ENCODE data around the gene INPP5D. TPM values are rescaled to one million over a fixed set of nuclear protein-coding genes. Genes with fewer than 3 reads are reported as not detected.

Gene INPP5D
- total RNA-seq, 1 experiment from 2014 or later, result 0.74 TPM

- H3K36me3 ChIP-seq (ENCODE audit: low read depth), result no peaks in the 10 kb centered on the region
- H4K20me1 ChIP-seq (ENCODE audit: insufficient read depth), result no peaks in the 10 kb centered on the region
- no peaks in the 10 kb centered on the region for H3K9me3 ChIP-seq (ENCODE audit: insufficient read depth, low read depth)
- H3F3A ChIP-seq (ENCODE audit: insufficient read depth, low read depth), result no peaks in the 10 kb centered on the region
- POLR2A ChIA-PET (ENCODE audit: unreplicated experiment), result interaction anchor here (0.6 kb wide), 1 partner anchor 50 kb away, joined by 3 read pairs; no protein-coding TSS in a partner anchor
- no peaks in the 10 kb centered on the region for H3K4me1 ChIP-seq (replicated peaks; ENCODE audit: insufficient read depth)
- DNase-seq, result no peak
- H3K27ac ChIP-seq, result no peak overlapping the region
- intact Hi-C loops (cut with micrococcal nuclease; ENCODE audit: unreplicated experiment), result no loop called here
- no TSS peak for BruUV-seq (replicated peaks)
- no peak overlapping the region for H2AFZ ChIP-seq
- CTCF ChIA-PET, result no interaction called here
- no peak overlapping the region for H3K4me2 ChIP-seq
- no peak overlapping the region for H3K4me3 ChIP-seq
- no peaks in the 10 kb centered on the region for H3K79me2 ChIP-seq (ENCODE audit: low read depth)
- H3K9me2 ChIP-seq (ENCODE audit: insufficient read depth), result no peaks in the 10 kb centered on the region
- no peak for TF ChIP-seq EZH2 (IDR thresholded peaks at IDR 0.05; ENCODE audit: low read depth)
- no peak for TF ChIP-seq CTCF (conservative IDR thresholded peaks at IDR 0.05)
- no peaks in the 10 kb centered on the region for H3K27me3 ChIP-seq (ENCODE audit: insufficient read depth, low read depth)
Measured at GRCh38 chr2:233195027-233195426, 134.9 kb downstream of the INPP5D start.

- no peaks in the 10 kb centered on the region for H3K9me3 ChIP-seq (ENCODE audit: insufficient read depth, low read depth)
- ChIA-PET POLR2A (ENCODE audit: unreplicated experiment) (no interaction called here), CTCF (no interaction called here)
- H4K20me1 ChIP-seq (ENCODE audit: insufficient read depth), result no peaks in the 10 kb centered on the region
- no peaks in the 10 kb centered on the region for H3F3A ChIP-seq (ENCODE audit: insufficient read depth, low read depth)
- no peaks in the 10 kb centered on the region for H3K27me3 ChIP-seq (ENCODE audit: insufficient read depth, low read depth)
- no peaks in the 10 kb centered on the region for H3K9me2 ChIP-seq (ENCODE audit: insufficient read depth)
- no peaks in the 10 kb centered on the region for H3K36me3 ChIP-seq (ENCODE audit: low read depth)
- no peaks in the 10 kb centered on the region for H3K4me1 ChIP-seq (replicated peaks; ENCODE audit: insufficient read depth)
- TF ChIP-seq EZH2 (IDR thresholded peaks at IDR 0.05; ENCODE audit: low read depth) (no peak), CTCF (conservative IDR thresholded peaks at IDR 0.05) (no peak)
- BruUV-seq (replicated peaks), result no TSS peak
- no peaks in the 10 kb centered on the region for H3K79me2 ChIP-seq (ENCODE audit: low read depth)
- no peak overlapping the region for H3K4me3 ChIP-seq
- no peak for DNase-seq
- H2AFZ ChIP-seq, result no peak overlapping the region
- H3K27ac ChIP-seq, result no peak overlapping the region
- no peak overlapping the region for H3K4me2 ChIP-seq
- intact Hi-C loops (cut with micrococcal nuclease; ENCODE audit: unreplicated experiment), result no loop called here
Measured at GRCh38 chr2:233197022-233197421, 136.9 kb downstream of the INPP5D start.

GRCh38 chr2:233198026-233198425, 137.9 kb downstream of the INPP5D start:
- no peak for DNase-seq
- Histone ChIP-seq H3K4me3 (no peak overlapping the region), H3K4me1 (replicated peaks; ENCODE audit: insufficient read depth) (no peaks in the 10 kb centered on the region), H4K20me1 (ENCODE audit: insufficient read depth) (no peaks in the 10 kb centered on the region), H3K36me3 (ENCODE audit: low read depth) (no peaks in the 10 kb centered on the region), H2AFZ (no peak overlapping the region), H3K9me3 (ENCODE audit: insufficient read depth, low read depth) (no peaks in the 10 kb centered on the region), H3K9me2 (ENCODE audit: insufficient read depth) (no peaks in the 10 kb centered on the region), H3K4me2 (no peak overlapping the region), H3K27me3 (ENCODE audit: insufficient read depth, low read depth) (no peaks in the 10 kb centered on the region), H3K79me2 (ENCODE audit: low read depth) (no peaks in the 10 kb centered on the region), H3K27ac (no peak overlapping the region), H3F3A (ENCODE audit: insufficient read depth, low read depth) (no peaks in the 10 kb centered on the region)
- ChIA-PET POLR2A (ENCODE audit: unreplicated experiment) (no interaction called here), CTCF (no interaction called here)
- BruUV-seq (replicated peaks), result no TSS peak
- TF ChIP-seq EZH2 (IDR thresholded peaks at IDR 0.05; ENCODE audit: low read depth) (no peak), CTCF (conservative IDR thresholded peaks at IDR 0.05) (no peak)
- intact Hi-C loops (cut with micrococcal nuclease; ENCODE audit: unreplicated experiment), result no loop called here

Measured in PC-9 (cell line).